Psoas muscle (tissue), 8 donors: ENCODE data around the gene GJC1. TPM values are rescaled to one million over a fixed set of nuclear protein-coding genes. Genes with fewer than 3 reads are reported as not detected.

Experiments used
- ATAC-seq, 4 donors: fragments of 200-7000 bp; cut with Tn5 transposase; one replicate each; pipeline ENCODE4 v1.9.1; 2020; ENCODE audit warnings: moderate library complexity in 3 of 4, mild to moderate bottlenecking in 2 of 4
- DNase-seq, 2 donors: peaks; one replicate each; pipeline ENCODE4 v3.0.0-alpha.2; 2020
- H3K27ac ChIP-seq: fragments of 200-600 bp; one replicate; pipeline ENCODE4 v1.8.0; 2022
- H3K27me3 ChIP-seq, 3 donors: fragments of 200-600 bp in 1 of 3; one replicate each; pipeline versions ENCODE4 v1.6.1 to v1.8.0; 2013 to 2022; ENCODE audit warnings: low read length in 2 of 3, mild to moderate bottlenecking in 2 of 3, moderate library complexity in 1 of 3; ENCODE audit not compliant: insufficient read depth in 3 of 3
- H3K36me3 ChIP-seq, 2 donors: fragments of 200-600 bp in 1 of 2; one replicate each; pipeline versions ENCODE4 v1.6.1 to v1.8.0; 2013 to 2022; ENCODE audit warnings: low read depth in 1 of 2, mild to moderate bottlenecking in 1 of 2, moderate library complexity in 1 of 2; ENCODE audit not compliant: insufficient read depth in 1 of 2
- H3K4me1 ChIP-seq: fragments of 200-600 bp; one replicate; pipeline ENCODE4 v1.8.0; 2022
- H3K4me3 ChIP-seq: fragments of 200-600 bp; one replicate; pipeline ENCODE4 v1.8.0; 2022; ENCODE audit warnings: mild to moderate bottlenecking
- H3K9me3 ChIP-seq: fragments of 200-600 bp; one replicate; pipeline ENCODE4 v1.8.0; 2022
- WGBS, 3 donors: extraction: QIAGEN DNeasy Blood & Tissue Kit; methylation state at CpG; one replicate each; pipeline versions ENCODE4 v1.1.6 to v1.1.7; 2013; 5-methylcytosine and 5-hydroxymethylcytosine counted together
- intact Hi-C, 2 donors: fragments of 100-400 bp; cut with DNase I; formaldehyde crosslinking; loops; one replicate each; pipeline versions ENCODE4 v1.11.0 to v1.14.2; 2022
- polyA plus RNA-seq, 3 donors: library from polyadenylated mRNA; stranded (reverse); fragments of 200-250 nt; gene quantifications; one replicate each; pipeline ENCODE4 v1.2.3, GENCODE V29; 2013
- total RNA-seq, 4 donors: library from RNA; stranded (reverse); fragmentation: NEBNext Ultra II Directional in 2 of 4; extraction: Animal tissue kit (Norgen Biotek cat#: 25700) in 2 of 4; gene quantifications; one replicate each; pipeline versions ENCODE4 v1.2.1 to v1.2.4, GENCODE V29; 2021 to 2023
- TF ChIP-seq, protein P1 (sequence below): fragments of 200-600 bp; IDR thresholded peaks from one replicate; pipeline ENCODE4 v1.8.0; 2022; ENCODE audit warnings: antibody characterized with exemption
- donor health status: healthy with polysubstance abuse.
- donor health status: DM: no; HTN: no; CAD: no; lungs with moderate emphysema.
- donor health status: Bipolar disorder and iron deficiency.
- donor health status: healthy.
- donor health status: DM: yes; HTN: yes; CAD: no.
- donor health status: DM: no; HTN: no; CAD: no.
- donor health status: DM: no; HTN: no; CAD: no.
- donor health status: DM: yes; HTN: yes; CAD: no.

The GJC1 gene
- total and polyA plus RNA-seq, 7 donors, result 2.2 to 7.9 (median 4.7) TPM

DNA sequence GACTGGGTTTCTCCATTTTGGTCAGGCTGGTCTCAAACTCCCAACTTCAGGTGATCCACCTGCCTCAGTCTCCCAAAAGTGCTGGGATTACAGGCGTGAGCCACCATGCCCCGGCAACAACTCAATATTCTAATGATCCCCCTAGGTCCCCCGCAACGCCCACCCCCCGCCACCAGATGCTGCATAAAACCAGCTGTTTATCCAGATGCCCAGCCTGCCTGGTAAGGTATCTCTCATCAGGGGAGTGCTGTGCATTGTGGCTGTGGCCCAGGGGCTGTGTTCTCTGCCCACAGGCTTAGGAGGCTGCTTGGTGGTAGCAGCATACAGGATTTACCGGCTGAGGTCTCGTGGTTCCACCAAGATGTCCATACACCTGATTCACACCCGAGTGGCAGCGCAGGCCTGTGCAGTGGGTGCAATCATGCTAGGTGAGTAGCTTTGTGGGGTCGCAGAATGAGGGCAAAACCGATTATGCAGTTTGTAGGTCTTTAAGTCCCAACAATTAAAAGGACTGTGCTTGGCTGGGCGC, 18.9 kb upstream of the GJC1 start:
- 73 to 86% (median 74%) methylated on average over 12 of the region's 12 CpGs for WGBS, 3 donors
- H3K4me1 ChIP-seq, result no peaks in the 10 kb centered on the region
- DNase-seq, result no peak
- peak in 1 of 4 donors; percentile 19 for ATAC-seq
- intact Hi-C loops, result no loop called here
- H3K36me3 ChIP-seq, result peaks cover 6 to 45% of the 10 kb centered on the region in 2 donors
- no peak overlapping the region for H3K27ac ChIP-seq
- no peaks in the 10 kb centered on the region for H3K27me3 ChIP-seq
- H3K4me3 ChIP-seq, result peak overlapping the region; percentile 22
- TF ChIP-seq, protein P1, sequence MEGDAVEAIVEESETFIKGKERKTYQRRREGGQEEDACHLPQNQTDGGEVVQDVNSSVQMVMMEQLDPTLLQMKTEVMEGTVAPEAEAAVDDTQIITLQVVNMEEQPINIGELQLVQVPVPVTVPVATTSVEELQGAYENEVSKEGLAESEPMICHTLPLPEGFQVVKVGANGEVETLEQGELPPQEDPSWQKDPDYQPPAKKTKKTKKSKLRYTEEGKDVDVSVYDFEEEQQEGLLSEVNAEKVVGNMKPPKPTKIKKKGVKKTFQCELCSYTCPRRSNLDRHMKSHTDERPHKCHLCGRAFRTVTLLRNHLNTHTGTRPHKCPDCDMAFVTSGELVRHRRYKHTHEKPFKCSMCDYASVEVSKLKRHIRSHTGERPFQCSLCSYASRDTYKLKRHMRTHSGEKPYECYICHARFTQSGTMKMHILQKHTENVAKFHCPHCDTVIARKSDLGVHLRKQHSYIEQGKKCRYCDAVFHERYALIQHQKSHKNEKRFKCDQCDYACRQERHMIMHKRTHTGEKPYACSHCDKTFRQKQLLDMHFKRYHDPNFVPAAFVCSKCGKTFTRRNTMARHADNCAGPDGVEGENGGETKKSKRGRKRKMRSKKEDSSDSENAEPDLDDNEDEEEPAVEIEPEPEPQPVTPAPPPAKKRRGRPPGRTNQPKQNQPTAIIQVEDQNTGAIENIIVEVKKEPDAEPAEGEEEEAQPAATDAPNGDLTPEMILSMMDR, result no peak
- no peaks in the 10 kb centered on the region for H3K9me3 ChIP-seq

DNA sequence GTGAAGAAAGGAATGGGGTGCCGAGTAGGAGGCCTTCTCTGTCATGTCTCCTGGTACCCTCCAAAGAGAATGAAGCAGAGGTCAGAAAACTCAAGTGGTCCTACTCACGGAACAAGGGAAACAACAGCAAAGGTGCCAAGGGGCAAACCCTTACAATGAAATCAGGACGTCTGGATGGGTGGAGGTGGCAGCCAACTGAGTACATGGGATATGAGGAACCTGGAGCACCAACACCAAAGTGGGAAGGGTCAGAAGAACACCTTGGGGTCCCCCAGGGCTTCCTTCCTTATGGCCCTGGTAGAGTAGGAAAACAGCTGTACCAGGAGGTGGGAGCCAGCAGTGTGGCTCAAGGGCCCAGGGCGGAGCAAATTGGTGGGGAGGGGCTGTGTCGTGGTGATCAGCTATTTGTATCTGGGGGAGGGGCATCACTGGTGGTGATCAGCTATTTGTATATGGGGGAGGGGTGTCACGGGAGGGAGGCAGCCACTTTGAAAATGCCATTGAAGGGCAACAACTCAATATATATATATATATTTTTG, 18.2 kb upstream of the GJC1 start:
- intact Hi-C loops, result no loop called here

DNA sequence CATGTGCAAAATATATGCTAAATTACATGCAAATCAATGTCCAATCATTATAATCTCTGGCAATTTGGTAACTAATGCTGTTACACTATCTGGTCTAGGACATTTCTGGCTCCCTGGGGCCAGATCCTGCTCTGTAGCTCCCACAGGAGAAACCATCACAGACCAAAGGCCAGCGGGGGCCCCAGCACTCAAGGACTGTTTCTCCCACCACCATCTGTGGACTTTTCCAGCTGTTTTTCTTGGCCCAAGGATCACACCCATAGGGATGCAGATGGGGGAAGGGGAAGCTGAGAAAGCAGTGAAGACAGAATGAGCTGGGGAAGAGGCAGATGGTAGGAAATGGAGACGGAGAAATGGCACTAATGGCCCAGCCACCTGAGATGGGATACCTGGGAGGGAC, 17.5 kb upstream of the GJC1 start, which contains the start of gene HIGD1B:
HIGD1B (plus strand) TSS at position 298 of the 400 bp plus-strand sequence. CDS start 270 bp downstream, outside the sequence.
- Histone ChIP-seq H3K27me3 (no peaks in the 10 kb centered on the region), H3K4me1 (no peaks in the 10 kb centered on the region), H3K9me3 (no peaks in the 10 kb centered on the region), H3K27ac (no peak within 1 kb of the TSS), H3K4me3 (peak within 1 kb of the TSS; percentile 22), H3K36me3 (peaks cover 0 to 30% of the 10 kb centered on the region in 2 donors)
- 9 to 21% (median 18%) methylated on average over 2 of the region's 2 CpGs for WGBS, 3 donors
- TF ChIP-seq, protein P1, result no peak
- intact Hi-C loops, result no loop called here
- DNase-seq (no peak), ATAC-seq (no peak)

More for the DNA sequence above, 18.2 kb upstream of the GJC1 start:
- no peaks in the 10 kb centered on the region for H3K9me3 ChIP-seq
- H3K4me1 ChIP-seq, result no peaks in the 10 kb centered on the region
- TF ChIP-seq, protein P1, result no peak
- H3K27ac ChIP-seq, result no peak overlapping the region
- WGBS, 3 donors, result 44 to 52% (median 51%) methylated on average over 6 of the region's 6 CpGs
- no peaks in the 10 kb centered on the region for H3K27me3 ChIP-seq
- DNase-seq (no peak), ATAC-seq (peak in 1 of 4 donors; percentile 28)
- H3K36me3 ChIP-seq, result peaks cover 0 to 38% of the 10 kb centered on the region in 2 donors
- peak overlapping the region; percentile 22 for H3K4me3 ChIP-seq

DNA sequence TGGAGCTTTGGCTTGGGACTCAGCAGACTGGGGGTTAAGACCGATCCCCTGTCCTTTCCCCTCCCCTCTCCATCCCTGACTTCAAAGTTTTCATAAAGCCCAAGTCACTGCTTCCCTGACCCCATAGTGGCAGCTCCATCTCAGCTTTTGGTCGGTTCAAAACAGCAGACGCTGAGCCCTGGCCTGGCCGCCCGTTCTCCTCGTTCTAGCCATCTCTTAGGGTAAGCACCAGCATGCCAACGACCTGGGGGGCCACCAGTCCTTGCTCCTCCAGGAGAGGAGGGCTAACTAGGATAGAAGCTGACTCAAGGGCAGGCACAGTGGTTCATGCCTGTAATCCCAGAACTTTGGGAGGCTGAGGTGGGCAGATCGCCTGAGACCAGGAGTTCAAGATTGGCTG, 16.1 kb upstream of the GJC1 start:
- no peak overlapping the region for H3K27ac ChIP-seq
- intact Hi-C loops, result no loop called here

More for the DNA sequence above, 16.1 kb upstream of the GJC1 start:
- no peak overlapping the region for H3K4me3 ChIP-seq
- WGBS, 3 donors, result 63 to 70% (median 66%) methylated on average over 8 of the region's 8 CpGs
- ATAC-seq (no peak), DNase-seq (no peak)
- no peaks in the 10 kb centered on the region for H3K27me3 ChIP-seq
- no peaks in the 10 kb centered on the region for H3K9me3 ChIP-seq
- H3K36me3 ChIP-seq, result peaks cover 0 to 16% of the 10 kb centered on the region in 2 donors
- TF ChIP-seq, protein P1, result no peak
- H3K4me1 ChIP-seq, result no peaks in the 10 kb centered on the region
